ENCODE measurements around the gene NOL4L.

NOL4L gene

GRCh38 chr20:32585011-32585585 is at the start of gene NOL4L:
TSS of gene NOL4L (minus strand) at chr20:32585333. CDS start at chr20:32584890, 443 bp downstream.
- peak in 22 of 51 donors; percentile 17 to 57 (median 36) for DNase-seq

GRCh38 chr20:32634041-32634805 is 49.1 kb upstream of the NOL4L start:
- no peak for DNase-seq

- DNase-seq = no peak
These were observed 47.6 kb upstream of the NOL4L start for GRCh38 chr20:32632461-32633354.

GRCh38 chr20:32631933-32632460 is 46.9 kb upstream of the NOL4L start:
- no peak for DNase-seq

- DNase-seq = no peak
These were observed 44.7 kb upstream of the NOL4L start for GRCh38 chr20:32629813-32630212.

- no peak for DNase-seq
These were observed 43.9 kb upstream of the NOL4L start for GRCh38 chr20:32628960-32629530.

- DNase-seq = peak in 44 of 51 donors; percentile 14 to 86 (median 62)
These were observed 41.9 kb upstream of the NOL4L start for GRCh38 chr20:32626859-32627636.

GRCh38 chr20:32626407-32626806 is 41.3 kb upstream of the NOL4L start:
- DNase-seq = no peak

GRCh38 chr20:32625996-32626395 is 40.9 kb upstream of the NOL4L start:
- DNase-seq = no peak

GRCh38 chr20:32624687-32625345 is 39.7 kb upstream of the NOL4L start:
- DNase-seq = no peak

- no peak for DNase-seq
These were observed 38.6 kb upstream of the NOL4L start for GRCh38 chr20:32623667-32624157.

GRCh38 chr20:32622585-32623468 is 37.7 kb upstream of the NOL4L start:
- DNase-seq = no peak

- DNase-seq = no peak
These were observed 36.9 kb upstream of the NOL4L start for GRCh38 chr20:32621891-32622584.

GRCh38 chr20:32621071-32621890 is 36.1 kb upstream of the NOL4L start:
- peak in 1 of 51 donors; percentile 4 for DNase-seq

- no peak for DNase-seq
These were observed 34.5 kb upstream of the NOL4L start for GRCh38 chr20:32619586-32619985.

- DNase-seq = no peak
These were observed 29.6 kb upstream of the NOL4L start for GRCh38 chr20:32614772-32615171.

GRCh38 chr20:32614303-32614702 is 29.2 kb upstream of the NOL4L start:
- no peak for DNase-seq

All from hypothalamus (tissue), 51 donors.